GM23338 (cell line): Measurements from ENCODE around the gene HNF1B. TPM values are rescaled to one million over a fixed set of nuclear protein-coding genes. Genes with fewer than 3 reads are reported as not detected.

ENCODE experiments used
- ATAC-seq: fragments of 200-7000 bp; cut with Tn5 transposase; 3 replicates; pipeline ENCODE4 v1.9.1; 2020
- DNase-seq: peaks from one replicate; pipeline ENCODE4 v3.0.0-alpha.2; 2015; ENCODE audit warnings: low spot score
- H2AFZ ChIP-seq: fragments of 200-600 bp; sonication (generic); 2 replicates; pipeline ENCODE4 v1.8.0; 2016; ENCODE audit warnings: antibody characterized with exemption, mild to moderate bottlenecking, moderate library complexity
- H3F3A ChIP-seq: fragments of 200-600 bp; sonication (generic); replicated peaks from 2 replicates; pipeline ENCODE4 v1.8.0; 2017; ENCODE audit warnings: antibody characterized with exemption, mixed run types, low read depth
- H3K27ac ChIP-seq: fragments of 200-600 bp; sonication (generic); 2 replicates; pipeline ENCODE4 v1.6.1; 2016; ENCODE audit warnings: low read depth
- H3K27me3 ChIP-seq: fragments of 200-600 bp; sonication (generic); 2 replicates; pipeline ENCODE4 v1.8.0; 2016; ENCODE audit warnings: mild to moderate bottlenecking, mixed run types, moderate library complexity; ENCODE audit not compliant: insufficient read depth
- H3K36me3 ChIP-seq: fragments of 200-600 bp; sonication (generic); 2 replicates; pipeline ENCODE4 v1.8.0; 2016; ENCODE audit warnings: mild to moderate bottlenecking; ENCODE audit not compliant: insufficient read depth
- H3K4me1 ChIP-seq: fragments of 200-600 bp; sonication (generic); 2 replicates; pipeline ENCODE4 v1.8.0; 2016; ENCODE audit warnings: mild to moderate bottlenecking, moderate library complexity; ENCODE audit not compliant: insufficient read depth
- H3K4me2 ChIP-seq: fragments of 200-600 bp; sonication (generic); 2 replicates; pipeline ENCODE4 v1.7.1; 2017; ENCODE audit warnings: mixed run types
- H3K4me3 ChIP-seq: fragments of 200-600 bp; sonication (generic); 2 replicates; pipeline ENCODE4 v1.6.1; 2016; ENCODE audit warnings: mixed run types
- H3K79me2 ChIP-seq: fragments of 200-600 bp; sonication (generic); replicated peaks from 2 replicates; pipeline ENCODE4 v1.8.0; 2017; ENCODE audit warnings: mild to moderate bottlenecking; ENCODE audit not compliant: insufficient read depth
- H3K9me2 ChIP-seq: fragments of 200-600 bp; sonication (generic); 2 replicates; pipeline ENCODE4 v1.8.0; 2017; ENCODE audit not compliant: insufficient read depth
- H4K20me1 ChIP-seq: fragments of 200-600 bp; sonication (generic); replicated peaks from 2 replicates; pipeline ENCODE4 v1.8.0; 2017; ENCODE audit warnings: mild to moderate bottlenecking; ENCODE audit not compliant: insufficient read depth
- H3K27ac Mint-ChIP-seq: 2 replicates; pipeline ENCODE4 v1.8.0; 2020; ENCODE audit warnings: inconsistent platforms, mild to moderate bottlenecking, moderate library complexity, mixed read lengths
- H3K27me3 Mint-ChIP-seq: 3 replicates; pipeline ENCODE4 v1.8.0; 2022; ENCODE audit warnings: low read depth, mild to moderate bottlenecking, moderate library complexity, mixed read lengths, inconsistent platforms; ENCODE audit not compliant: insufficient read depth, poor library complexity
- H3K36me3 Mint-ChIP-seq: 3 replicates; pipeline ENCODE4 v1.8.0; 2021; ENCODE audit warnings: low read depth, mild to moderate bottlenecking, inconsistent platforms, moderate library complexity, mixed read lengths
- H3K4me1 Mint-ChIP-seq: 3 replicates; pipeline ENCODE4 v1.8.0; 2020; ENCODE audit warnings: mild to moderate bottlenecking, inconsistent platforms, mixed read lengths
- H3K4me3 Mint-ChIP-seq: 3 replicates; pipeline ENCODE4 v1.8.0; 2021; ENCODE audit warnings: moderate library complexity, mild to moderate bottlenecking, inconsistent platforms, mixed read lengths
- H3K9me3 Mint-ChIP-seq: 3 replicates; pipeline ENCODE4 v1.8.0; 2020; ENCODE audit warnings: moderate library complexity, mild to moderate bottlenecking, inconsistent platforms, mixed read lengths
- CREB1 ChIP-seq: fragments of 250-450 bp; sonication (Bioruptor Pico); IDR thresholded peaks from 2 replicates; pipeline ENCODE4 v1.5.0; 2020; ENCODE audit warnings: low read depth, mild to moderate bottlenecking, moderate library complexity
- CTCF ChIP-seq, 2 experiments: fragments of 200-600 bp in 1 of 2; sonication (generic) in 1 of 2; conservative IDR thresholded peaks; 2 replicates each; pipeline versions ENCODE4 v1.5.1 to v1.6.1; 2016 to 2017; ENCODE audit warnings: antibody characterized with exemption in 2 of 2, low read depth in 2 of 2, mild to moderate bottlenecking in 2 of 2, moderate library complexity in 1 of 2
- EZH2 ChIP-seq: fragments of 200-600 bp; sonication (generic); IDR thresholded peaks from one replicate; pipeline ENCODE4 v1.8.0; 2017; ENCODE audit warnings: antibody characterized with exemption, mild to moderate bottlenecking, low read depth; ENCODE audit not compliant: unreplicated experiment
- EZH2phosphoT487 ChIP-seq: fragments of 200-600 bp; sonication (generic); IDR thresholded peaks from one replicate; pipeline ENCODE4 v1.8.1; 2018; ENCODE audit warnings: antibody characterized with exemption; ENCODE audit not compliant: unreplicated experiment
- JUNB ChIP-seq: IDR thresholded peaks from one replicate; pipeline ENCODE4 v1.6.1; 2016; ENCODE audit warnings: antibody characterized with exemption; ENCODE audit not compliant: unreplicated experiment
- NANOG ChIP-seq: IDR thresholded peaks from 2 replicates; pipeline ENCODE4 v1.6.1; 2016; ENCODE audit warnings: antibody characterized with exemption, borderline replicate concordance
- POLR2AphosphoS5 ChIP-seq: IDR thresholded peaks from 2 replicates; pipeline ENCODE4 v1.6.1; 2016; ENCODE audit warnings: antibody characterized with exemption, low read depth
- STAT1 ChIP-seq: IDR thresholded peaks from one replicate; pipeline ENCODE4 v1.6.1; 2016; ENCODE audit warnings: antibody characterized with exemption; ENCODE audit not compliant: unreplicated experiment
- ZNF114 ChIP-seq: fragments of 250-450 bp; sonication (Bioruptor Pico); IDR thresholded peaks from 2 replicates; pipeline ENCODE4 v1.5.0; 2020; ENCODE audit warnings: mild to moderate bottlenecking, moderate library complexity
- ZNF331 ChIP-seq: fragments of 250-450 bp; sonication (Bioruptor Pico); IDR thresholded peaks from 2 replicates; pipeline ENCODE4 v1.5.0; 2020; ENCODE audit warnings: low read depth, mild to moderate bottlenecking, moderate library complexity
- polyA plus RNA-seq: library from polyadenylated mRNA; unstranded; fragments of >200 nt; fragmentation: Nextera tagmentation; extraction: Ambion mirVana; gene quantifications from 2 replicates; pipeline ENCODE4 v1.2.1, GENCODE V29; 2016
- total RNA-seq: library from RNA; depleted of rRNA; stranded (reverse); fragments of >200 nt; shearing (Covaris generic); gene quantifications from 2 replicates; pipeline ENCODE4 v1.2.3, GENCODE V29; 2014
- TF ChIP-seq, protein P1 (sequence below): IDR thresholded peaks from one replicate; pipeline ENCODE4 v1.6.1; 2018; ENCODE audit warnings: antibody characterized with exemption; ENCODE audit not compliant: unreplicated experiment

The HNF1B gene
- total and polyA plus RNA-seq, 2 experiments from 2014 or later: 0.07 to 0.19 TPM

DNA sequence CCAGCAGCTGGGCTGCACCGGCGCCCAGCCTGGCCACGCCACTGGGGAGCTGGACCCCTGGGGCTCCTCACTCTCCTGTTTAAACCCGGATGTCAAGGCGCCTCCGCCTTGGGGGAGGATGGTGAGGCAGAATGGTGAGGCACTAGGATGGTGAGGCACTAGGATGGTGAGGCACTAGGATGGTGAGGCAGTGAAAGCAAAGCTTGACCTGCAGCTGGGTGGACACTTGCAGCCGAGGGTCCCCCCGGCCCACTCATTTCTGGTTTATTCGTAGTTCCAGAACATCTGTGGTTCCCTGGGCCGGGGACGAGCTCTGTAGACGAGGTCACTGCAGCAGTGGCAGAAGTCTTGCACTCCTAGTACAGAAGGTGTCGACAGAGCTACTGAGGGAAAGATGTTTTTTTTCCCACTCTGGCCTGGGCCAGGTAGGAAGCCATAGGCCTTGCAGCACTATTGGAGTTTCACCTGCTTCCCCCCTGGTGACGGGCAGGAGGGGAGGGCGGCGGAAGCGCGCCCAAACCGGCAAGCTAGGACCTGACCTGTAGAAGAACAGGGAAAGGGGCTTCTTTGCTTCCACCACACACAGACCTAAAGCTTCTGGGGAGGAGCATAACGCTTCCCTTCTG lies 1.1 kb upstream of the HNF1B start:
- Histone ChIP-seq H3K36me3 (no peaks in the 10 kb centered on the region), H2AFZ (peak overlapping the region; percentile 99; the same call in 1 of the 2 replicates), H3K4me2 (peak overlapping the region; percentile 94), H4K20me1 (no peaks in the 10 kb centered on the region), H3K4me3 (peak overlapping the region; percentile 78), H3K9me2 (no peaks in the 10 kb centered on the region), H3K27me3 (peaks cover 87% of the 10 kb centered on the region), H3F3A (peaks cover 12% of the 10 kb centered on the region; the same call in 1 of the 2 replicates), H3K27ac (no peak overlapping the region), H3K4me1 (peaks cover 24% of the 10 kb centered on the region), H3K79me2 (no peaks in the 10 kb centered on the region)
- H3K27ac Mint-ChIP-seq: no peak overlapping the region
- H3K36me3 Mint-ChIP-seq: no peaks in the 10 kb centered on the region; the same call in 2 of the 3 replicates
- no peak for DNase-seq
- no peaks in the 10 kb centered on the region for H3K9me3 Mint-ChIP-seq
- H3K4me3 Mint-ChIP-seq: peak overlapping the region; percentile 83
- no peak for ATAC-seq
- H3K27me3 Mint-ChIP-seq: peaks cover 71% of the 10 kb centered on the region
- TF ChIP-seq JUNB (no peak), CTCF (conservative IDR thresholded peaks at IDR 0.05; ENCODE audit: low read depth in 2 of 2) (no peak), CREB1 (CRISPR knock-in tag) (no peak), STAT1 (no peak), ZNF114 (CRISPR knock-in tag) (no peak), POLR2AphosphoS5 (no peak), ZNF331 (CRISPR knock-in tag) (no peak), EZH2phosphoT487 (no peak), NANOG (no peak), EZH2 (no peak)
- TF ChIP-seq, protein P1, sequence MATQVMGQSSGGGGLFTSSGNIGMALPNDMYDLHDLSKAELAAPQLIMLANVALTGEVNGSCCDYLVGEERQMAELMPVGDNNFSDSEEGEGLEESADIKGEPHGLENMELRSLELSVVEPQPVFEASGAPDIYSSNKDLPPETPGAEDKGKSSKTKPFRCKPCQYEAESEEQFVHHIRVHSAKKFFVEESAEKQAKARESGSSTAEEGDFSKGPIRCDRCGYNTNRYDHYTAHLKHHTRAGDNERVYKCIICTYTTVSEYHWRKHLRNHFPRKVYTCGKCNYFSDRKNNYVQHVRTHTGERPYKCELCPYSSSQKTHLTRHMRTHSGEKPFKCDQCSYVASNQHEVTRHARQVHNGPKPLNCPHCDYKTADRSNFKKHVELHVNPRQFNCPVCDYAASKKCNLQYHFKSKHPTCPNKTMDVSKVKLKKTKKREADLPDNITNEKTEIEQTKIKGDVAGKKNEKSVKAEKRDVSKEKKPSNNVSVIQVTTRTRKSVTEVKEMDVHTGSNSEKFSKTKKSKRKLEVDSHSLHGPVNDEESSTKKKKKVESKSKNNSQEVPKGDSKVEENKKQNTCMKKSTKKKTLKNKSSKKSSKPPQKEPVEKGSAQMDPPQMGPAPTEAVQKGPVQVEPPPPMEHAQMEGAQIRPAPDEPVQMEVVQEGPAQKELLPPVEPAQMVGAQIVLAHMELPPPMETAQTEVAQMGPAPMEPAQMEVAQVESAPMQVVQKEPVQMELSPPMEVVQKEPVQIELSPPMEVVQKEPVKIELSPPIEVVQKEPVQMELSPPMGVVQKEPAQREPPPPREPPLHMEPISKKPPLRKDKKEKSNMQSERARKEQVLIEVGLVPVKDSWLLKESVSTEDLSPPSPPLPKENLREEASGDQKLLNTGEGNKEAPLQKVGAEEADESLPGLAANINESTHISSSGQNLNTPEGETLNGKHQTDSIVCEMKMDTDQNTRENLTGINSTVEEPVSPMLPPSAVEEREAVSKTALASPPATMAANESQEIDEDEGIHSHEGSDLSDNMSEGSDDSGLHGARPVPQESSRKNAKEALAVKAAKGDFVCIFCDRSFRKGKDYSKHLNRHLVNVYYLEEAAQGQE: no peak
- H3K4me1 Mint-ChIP-seq: peaks cover 11% of the 10 kb centered on the region

GRCh38 chr17:37744633-37744927 lies 279 bp downstream of the HNF1B start:
- Histone ChIP-seq H3K36me3 (no peaks in the 10 kb centered on the region), H3K79me2 (no peaks in the 10 kb centered on the region), H3K27ac (no peak overlapping the region), H3K4me2 (peak overlapping the region; percentile 94), H2AFZ (peak overlapping the region; percentile 99), H4K20me1 (0 out of 2 replicates have a peak, but pooled peaks cover 6% of the 10 kb centered on the region), H3K4me3 (peak overlapping the region; percentile 78), H3K9me2 (no peaks in the 10 kb centered on the region), H3K27me3 (peaks cover 100% of the 10 kb centered on the region), H3F3A (peaks cover 12% of the 10 kb centered on the region; the same call in 1 of the 2 replicates), H3K4me1 (peaks cover 24% of the 10 kb centered on the region)
- no peaks in the 10 kb centered on the region for H3K9me3 Mint-ChIP-seq
- TF ChIP-seq, protein P1: no peak
- TF ChIP-seq EZH2phosphoT487 (no peak), POLR2AphosphoS5 (no peak), STAT1 (no peak), NANOG (no peak), ZNF331 (CRISPR knock-in tag) (no peak)
- DNase-seq (no peak), ATAC-seq (no peak)
- H3K36me3 Mint-ChIP-seq: no peaks in the 10 kb centered on the region; the same call in 2 of the 3 replicates
- H3K4me3 Mint-ChIP-seq: peak overlapping the region; percentile 83
- no peak overlapping the region for H3K27ac Mint-ChIP-seq
- H3K27me3 Mint-ChIP-seq: peaks cover 84% of the 10 kb centered on the region
- peaks cover 11% of the 10 kb centered on the region for H3K4me1 Mint-ChIP-seq
